Measurements from ENCODE around the gene GPM6B.

- TF ChIP-seq, protein P1, sequence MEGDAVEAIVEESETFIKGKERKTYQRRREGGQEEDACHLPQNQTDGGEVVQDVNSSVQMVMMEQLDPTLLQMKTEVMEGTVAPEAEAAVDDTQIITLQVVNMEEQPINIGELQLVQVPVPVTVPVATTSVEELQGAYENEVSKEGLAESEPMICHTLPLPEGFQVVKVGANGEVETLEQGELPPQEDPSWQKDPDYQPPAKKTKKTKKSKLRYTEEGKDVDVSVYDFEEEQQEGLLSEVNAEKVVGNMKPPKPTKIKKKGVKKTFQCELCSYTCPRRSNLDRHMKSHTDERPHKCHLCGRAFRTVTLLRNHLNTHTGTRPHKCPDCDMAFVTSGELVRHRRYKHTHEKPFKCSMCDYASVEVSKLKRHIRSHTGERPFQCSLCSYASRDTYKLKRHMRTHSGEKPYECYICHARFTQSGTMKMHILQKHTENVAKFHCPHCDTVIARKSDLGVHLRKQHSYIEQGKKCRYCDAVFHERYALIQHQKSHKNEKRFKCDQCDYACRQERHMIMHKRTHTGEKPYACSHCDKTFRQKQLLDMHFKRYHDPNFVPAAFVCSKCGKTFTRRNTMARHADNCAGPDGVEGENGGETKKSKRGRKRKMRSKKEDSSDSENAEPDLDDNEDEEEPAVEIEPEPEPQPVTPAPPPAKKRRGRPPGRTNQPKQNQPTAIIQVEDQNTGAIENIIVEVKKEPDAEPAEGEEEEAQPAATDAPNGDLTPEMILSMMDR (IDR thresholded peaks at IDR 0.05): no peak
- no peak for TF ChIP-seq POLR2A (IDR thresholded peaks at IDR 0.05)
Measured at GRCh38 chrX:13752141-13752540, 64.8 kb downstream of the GPM6B start.

All from heart left ventricle (tissue), 13 donors.